Heart left ventricle (tissue), 16 donors: ENCODE results near the gene ATP1A4. TPM values are rescaled to one million over a fixed set of nuclear protein-coding genes. Genes with fewer than 3 reads are reported as not detected.
A peak's percentile ranks its signal among the peaks of the same experiment; 100 is the strongest.

ENCODE experiments used
- ATAC-seq, 4 donors: fragments of 200-7000 bp; cut with Tn5 transposase; one replicate each; pipeline ENCODE4 v1.9.1; 2020 to 2022; ENCODE audit warnings: moderate library complexity in 4 of 4, mild to moderate bottlenecking in 3 of 4, moderate number of reproducible peaks in 1 of 4
- DNase-seq, 5 donors: peaks; one replicate each; pipeline ENCODE4 v3.0.0-alpha.2; 2020
- H3K27ac ChIP-seq, 12 donors: fragments of 200-600 bp; sonication (generic) in 4 of 12; one replicate each; pipeline versions ENCODE4 v1.5.0 to v1.8.0; 2016 to 2022; ENCODE audit warnings: mild to moderate bottlenecking in 2 of 12
- H3K27me3 ChIP-seq, 9 donors: fragments of 200-600 bp; sonication (generic) in 2 of 9; one replicate each; pipeline versions ENCODE4 v1.5.1 to v1.8.0; 2016 to 2022; ENCODE audit warnings: mild to moderate bottlenecking in 3 of 9
- H3K36me3 ChIP-seq, 9 donors: fragments of 200-600 bp; sonication (generic) in 2 of 9; one replicate each; pipeline versions ENCODE4 v1.5.0 to v1.8.0; 2018 to 2022; ENCODE audit warnings: mild to moderate bottlenecking in 2 of 9
- H3K4me1 ChIP-seq, 12 donors: fragments of 200-600 bp; sonication (generic) in 4 of 12; one replicate each; pipeline versions ENCODE4 v1.5.0 to v1.8.0; 2016 to 2022; ENCODE audit warnings: mild to moderate bottlenecking in 3 of 12
- H3K4me3 ChIP-seq, 12 donors: fragments of 200-600 bp; sonication (generic) in 4 of 12; one replicate each; pipeline versions ENCODE4 v1.5.0 to v1.8.0; 2017 to 2022; ENCODE audit warnings: mild to moderate bottlenecking in 9 of 12, moderate library complexity in 4 of 12
- H3K9me3 ChIP-seq, 12 donors: fragments of 200-600 bp; sonication (generic) in 4 of 12; one replicate each; pipeline versions ENCODE4 v1.5.0 to v1.8.0; 2016 to 2022; ENCODE audit warnings: mild to moderate bottlenecking in 1 of 12
- POLR2A ChIP-seq, 2 donors: fragments of 450-650 bp; IDR thresholded peaks; one replicate each; pipeline ENCODE4 v1.6.1; 2017; ENCODE audit warnings: antibody characterized with exemption in 2 of 2, mild to moderate bottlenecking in 2 of 2, moderate library complexity in 2 of 2
- WGBS, 4 donors: extraction: QIAGEN DNeasy Blood & Tissue Kit in 2 of 4; methylation state at CpG; one replicate each; pipeline versions ENCODE4 v1.1.5 to v1.1.7; 2013 to 2018; 5-methylcytosine and 5-hydroxymethylcytosine counted together
- intact Hi-C, 10 donors: fragments of 100-400 bp; cut with DNase I; formaldehyde crosslinking; loops; one replicate each; pipeline versions ENCODE4 v1.11.1 to v1.14.2; 2022
- polyA plus RNA-seq, 2 donors: library from polyadenylated mRNA; stranded (reverse); fragments of 200-250 nt; gene quantifications; one replicate each; pipeline ENCODE4 v1.2.3, GENCODE V29; 2013
- total RNA-seq, 9 donors: library from RNA; depleted of rRNA in 2 of 9; stranded (reverse); fragments of >200 nt in 2 of 9; fragmentation: NEBNext Ultra II Directional in 3 of 9; extraction: Animal tissue kit (Norgen Biotek cat#: 25700) in 3 of 9; gene quantifications; one replicate each; pipeline versions ENCODE4 v1.1.0 to v1.2.4, GENCODE V29; 2016 to 2023
- TF ChIP-seq, protein P1 (sequence below), 12 donors: fragments of 200-600 bp; sonication (generic) in 4 of 12; IDR thresholded peaks; one replicate each; pipeline versions ENCODE4 v1.5.0 to v1.8.0; 2018 to 2022; ENCODE audit warnings: antibody characterized with exemption in 12 of 12, mild to moderate bottlenecking in 5 of 12
- donor health status: ischemic (EF 13 %, LVEDD 7.1; RV severe dilation, severe dysfunction).
- donor health status: healthy with polysubstance abuse.
- donor health status: DM: no; HTN: yes; CAD: no.
- donor health status: DM: no; HTN: no; CAD: no.
- donor health status: ischemic (EF 25% LVEDD 6.9; RV normal size, moderate dysfunction).
- donor health status: ischemic (EF 25% LVEDD 5.7; RV mildly dilated, moderate dysfunction).
- donor health status: healthy.
- donor health status: DM: yes; HTN: yes; CAD: no.
- donor health status: ischemic (EF 35%, LVEDD 5.7; RV mildly dilated, moderate dysfunction).
- donor health status: nonischemic (EF 11% LVEDD 7.7; RV severe dilation, severe dysfunction).
- donor health status: DM: yes; HTN: yes; CAD: no.
- donor health status: PGD.
- donor health status: ischemic (EF 29% LVEDD 5.4; RV normal size, mild dysfunction).
- donor health status: nonischemic (EF 23%, LVEDD 6.1; RV moderate dilation, normal function).

The ATP1A4 gene
- total and polyA plus RNA-seq, 11 donors, result 0.09 to 1.3 (median 0.25) TPM; not detected in 6

GRCh38 chr1:160189649-160190625 lies 38.5 kb downstream of the ATP1A4 start, which contains the start of gene CASQ1:
Gene CASQ1, plus strand, starts transcription at chr1:160190575. Its CDS starts 177 bp downstream, at chr1:160190752.
- DNase-seq (peak in 4 of 5 donors; percentile 62 to 78 (median 74)), ATAC-seq (peak; percentile 16 to 60 (median 42))
- WGBS, 4 donors, result 30 to 36% (median 32%) methylated on average over 15 of the region's 15 CpGs

GRCh38 chr1:160191756-160192155 lies 40.4 kb downstream of the ATP1A4 start:
- WGBS, 4 donors, result 54 to 83% (median 73%) methylated on average over 3 of the region's 3 CpGs
- intact Hi-C loops, result loop anchor here (2.0 to 10.0 kb wide), 18 partner anchors 27 to 186 kb away; partner anchors contain the start of gene ATP1A2 (in 1 of the 10)
- no peaks in the 10 kb centered on the region for H3K27me3 ChIP-seq
- no peak for DNase-seq
- TF ChIP-seq, protein P1, sequence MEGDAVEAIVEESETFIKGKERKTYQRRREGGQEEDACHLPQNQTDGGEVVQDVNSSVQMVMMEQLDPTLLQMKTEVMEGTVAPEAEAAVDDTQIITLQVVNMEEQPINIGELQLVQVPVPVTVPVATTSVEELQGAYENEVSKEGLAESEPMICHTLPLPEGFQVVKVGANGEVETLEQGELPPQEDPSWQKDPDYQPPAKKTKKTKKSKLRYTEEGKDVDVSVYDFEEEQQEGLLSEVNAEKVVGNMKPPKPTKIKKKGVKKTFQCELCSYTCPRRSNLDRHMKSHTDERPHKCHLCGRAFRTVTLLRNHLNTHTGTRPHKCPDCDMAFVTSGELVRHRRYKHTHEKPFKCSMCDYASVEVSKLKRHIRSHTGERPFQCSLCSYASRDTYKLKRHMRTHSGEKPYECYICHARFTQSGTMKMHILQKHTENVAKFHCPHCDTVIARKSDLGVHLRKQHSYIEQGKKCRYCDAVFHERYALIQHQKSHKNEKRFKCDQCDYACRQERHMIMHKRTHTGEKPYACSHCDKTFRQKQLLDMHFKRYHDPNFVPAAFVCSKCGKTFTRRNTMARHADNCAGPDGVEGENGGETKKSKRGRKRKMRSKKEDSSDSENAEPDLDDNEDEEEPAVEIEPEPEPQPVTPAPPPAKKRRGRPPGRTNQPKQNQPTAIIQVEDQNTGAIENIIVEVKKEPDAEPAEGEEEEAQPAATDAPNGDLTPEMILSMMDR (IDR thresholded peaks at IDR 0.05), result no peak
- TF ChIP-seq POLR2A (IDR thresholded peaks at IDR 0.05), result no peak
- H3K27ac ChIP-seq, result peak overlapping the region in 3 of 12 donors; percentile 42 to 86 (median 67)
- no peaks in the 10 kb centered on the region for H3K36me3 ChIP-seq
- peaks cover 0 to 42% (median 21%) of the 10 kb centered on the region in 12 donors for H3K4me1 ChIP-seq
- H3K4me3 ChIP-seq, result no peak overlapping the region
- no peaks in the 10 kb centered on the region for H3K9me3 ChIP-seq
- no peak for ATAC-seq

More at GRCh38 chr1:160189649-160190625, 38.5 kb downstream of the ATP1A4 start, which contains the start of gene CASQ1:
- intact Hi-C loops, result loop anchor here in 8 of 10 donors (2.0 to 10.0 kb wide), 12 partner anchors 29 to 187 kb away; partner anchors contain the start of gene ATP1A2 (in 1 of the 8)
- Histone ChIP-seq H3K27me3 (no peaks in the 10 kb centered on the region), H3K27ac (peak within 1 kb of the TSS in 11 of 12 donors; percentile 2 to 85 (median 71)), H3K36me3 (no peaks in the 10 kb centered on the region), H3K9me3 (no peaks in the 10 kb centered on the region), H3K4me3 (peak within 1 kb of the TSS in 5 of 12 donors; percentile 1 to 34 (median 16)), H3K4me1 (peaks cover 0 to 42% (median 21%) of the 10 kb centered on the region in 12 donors)
- TF ChIP-seq, protein P1 (IDR thresholded peaks at IDR 0.05), result no peak
- TF ChIP-seq POLR2A (IDR thresholded peaks at IDR 0.05), result no peak

GRCh38 chr1:160192234-160192633 lies 40.8 kb downstream of the ATP1A4 start:
- TF ChIP-seq POLR2A (IDR thresholded peaks at IDR 0.05), result no peak
- TF ChIP-seq, protein P1 (IDR thresholded peaks at IDR 0.05), result no peak
- peaks cover 0 to 42% (median 21%) of the 10 kb centered on the region in 12 donors for H3K4me1 ChIP-seq
- no peaks in the 10 kb centered on the region for H3K9me3 ChIP-seq
- intact Hi-C loops, result loop anchor here (2.0 to 10.0 kb wide), 18 partner anchors 27 to 185 kb away; partner anchors contain the start of gene ATP1A2 (in 1 of the 10)
- DNase-seq (no peak), ATAC-seq (no peak)
- no peaks in the 10 kb centered on the region for H3K36me3 ChIP-seq
- H3K4me3 ChIP-seq, result no peak overlapping the region
- peak overlapping the region in 4 of 12 donors; percentile 6 to 86 (median 54) for H3K27ac ChIP-seq
- H3K27me3 ChIP-seq, result no peaks in the 10 kb centered on the region
